ENCODE results near the gene THRSP.

DNA sequence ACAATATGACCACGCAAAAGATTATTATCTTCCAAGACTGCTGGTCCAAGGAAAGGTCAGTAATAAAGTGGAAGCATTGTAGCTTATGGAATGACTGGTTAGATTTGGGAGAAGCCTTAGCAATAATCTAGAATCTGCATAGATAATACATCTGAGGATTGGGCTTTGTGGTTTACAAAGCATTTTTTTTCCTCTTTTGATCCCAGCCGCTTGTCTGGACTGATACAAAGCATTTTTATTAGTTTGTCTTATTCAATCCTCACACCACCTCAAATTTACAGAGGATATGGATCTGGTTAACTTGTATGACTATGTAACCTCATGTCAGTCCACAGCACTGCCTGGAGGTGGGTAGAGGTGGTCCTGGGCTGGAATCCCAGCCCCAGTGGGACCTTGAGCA is 990 bp upstream of the THRSP start:
- TF ChIP-seq TAF1 (IDR thresholded peaks at IDR 0.05; ENCODE audit: low read depth) = no peak
- no peak for TF ChIP-seq REST (IDR thresholded peaks at IDR 0.05; ENCODE audit: low read depth)
- no peak for TF ChIP-seq TEAD4 (IDR thresholded peaks at IDR 0.05)
- TF ChIP-seq, protein P1, sequence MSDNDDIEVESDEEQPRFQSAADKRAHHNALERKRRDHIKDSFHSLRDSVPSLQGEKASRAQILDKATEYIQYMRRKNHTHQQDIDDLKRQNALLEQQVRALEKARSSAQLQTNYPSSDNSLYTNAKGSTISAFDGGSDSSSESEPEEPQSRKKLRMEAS (IDR thresholded peaks at IDR 0.05) = no peak
- no peak for TF ChIP-seq EP300 (IDR thresholded peaks at IDR 0.05; ENCODE audit: borderline replicate concordance)
- no peak for TF ChIP-seq USF1 (IDR thresholded peaks at IDR 0.05)
- TF ChIP-seq YY1 (IDR thresholded peaks at IDR 0.05; ENCODE audit: low read depth) = no peak
- no peak for TF ChIP-seq FOXM1 (IDR thresholded peaks at IDR 0.05; ENCODE audit: borderline replicate concordance, low read depth)
- TF ChIP-seq CEBPB (IDR thresholded peaks at IDR 0.05) = no peak
- TF ChIP-seq RAD21 (IDR thresholded peaks at IDR 0.05; ENCODE audit: low read depth) = no peak
- no peak for TF ChIP-seq CREB1 (IDR thresholded peaks at IDR 0.05; ENCODE audit: low read depth)
